ENCODE measurements around the gene MED13L. TPM values are rescaled to one million over a fixed set of nuclear protein-coding genes. Genes with fewer than 3 reads are reported as not detected.

Gene MED13L
- total and polyA plus RNA-seq, 11 donors = 12.2 to 84.1 (median 60.2) TPM

- DNase-seq (no peak), ATAC-seq (peak; percentile 54 to 85 (median 75))
- TF ChIP-seq POLR2A (IDR thresholded peaks at IDR 0.05) = no peak
- no peak for TF ChIP-seq CTCF (IDR thresholded peaks at IDR 0.05)
- Histone ChIP-seq H3K4me1 (peaks cover 11 to 84% (median 63%) of the 10 kb centered on the region in 12 donors), H3K9me3 (no peaks in the 10 kb centered on the region), H3K27me3 (no peaks in the 10 kb centered on the region), H3K27ac (peak overlapping the region in 6 of 12 donors; percentile 19 to 68 (median 40)), H3K36me3 (no peaks in the 10 kb centered on the region), H3K4me3 (peak overlapping the region in 1 of 12 donors; percentile 10)
- intact Hi-C loops (cut with DNase I) = loop anchor here in 1 of 10 donors (2.0 kb wide), 1 partner anchor 20 kb away; no protein-coding TSS in a partner anchor
Measured at GRCh38 chr12:116048879-116049278, 228.6 kb downstream of the MED13L start.

GRCh38 chr12:116046039-116046438, 231.5 kb downstream of the MED13L start:
- no peak overlapping the region for H3K27ac ChIP-seq
- no peak for DNase-seq
- no peaks in the 10 kb centered on the region for H3K27me3 ChIP-seq
- TF ChIP-seq POLR2A (IDR thresholded peaks at IDR 0.05) (no peak), CTCF (IDR thresholded peaks at IDR 0.05) (no peak)
- no peaks in the 10 kb centered on the region for H3K36me3 ChIP-seq
- peaks cover 9 to 70% (median 50%) of the 10 kb centered on the region in 12 donors for H3K4me1 ChIP-seq
- no peak for ATAC-seq
- no peaks in the 10 kb centered on the region for H3K9me3 ChIP-seq
- intact Hi-C loops (cut with DNase I) = no loop called here
- no peak overlapping the region for H3K4me3 ChIP-seq

- no peak for TF ChIP-seq CTCF (IDR thresholded peaks at IDR 0.05)
- TF ChIP-seq POLR2A (IDR thresholded peaks at IDR 0.05) = no peak
- H3K4me3 ChIP-seq = no peak overlapping the region
- DNase-seq = no peak
- no peaks in the 10 kb centered on the region for H3K36me3 ChIP-seq
- intact Hi-C loops (cut with DNase I) = no loop called here
- H3K27ac ChIP-seq = no peak overlapping the region
- no peaks in the 10 kb centered on the region for H3K9me3 ChIP-seq
- peaks cover 9 to 61% (median 42%) of the 10 kb centered on the region in 12 donors for H3K4me1 ChIP-seq
- no peak for ATAC-seq
- H3K27me3 ChIP-seq = no peaks in the 10 kb centered on the region
- WGBS, 4 donors = 93 to 97% (median 95%) methylated on average over 2 of the region's 2 CpGs
Measured at GRCh38 chr12:116045150-116045549, 232.3 kb downstream of the MED13L start.

GRCh38 chr12:116043659-116044535, 233.6 kb downstream of the MED13L start:
- H3K36me3 ChIP-seq = no peaks in the 10 kb centered on the region
- H3K27me3 ChIP-seq = no peaks in the 10 kb centered on the region
- no peak for TF ChIP-seq CTCF (IDR thresholded peaks at IDR 0.05)
- no peak for TF ChIP-seq POLR2A (IDR thresholded peaks at IDR 0.05)
- no peak for DNase-seq
- no peaks in the 10 kb centered on the region for H3K9me3 ChIP-seq
- 59 to 74% (median 68%) methylated on average over 5 of the region's 5 CpGs for whole genome bisulfite sequencing, 4 donors
- H3K4me3 ChIP-seq = no peak overlapping the region
- intact Hi-C loops (cut with DNase I) = no loop called here
- peak in 1 of 4 donors; percentile 17 for ATAC-seq
- H3K4me1 ChIP-seq = peaks cover 3 to 51% (median 30%) of the 10 kb centered on the region in 12 donors
- H3K27ac ChIP-seq = no peak overlapping the region

Measured in heart left ventricle (tissue), 16 donors.